NCI-H82 treated with DMSO at 0.1 percent for 48 hours (cell line): ENCODE measurements around the gene SEC31B.
A peak's percentile ranks its signal among the peaks of the same experiment; 100 is the strongest.

Experiments used
- DNase-seq: peaks from one replicate; lab custom pipeline; 2025; ENCODE audit not compliant: unreplicated experiment; lab: John Stamatoyannopoulos, UW

SEC31B gene

DNA sequence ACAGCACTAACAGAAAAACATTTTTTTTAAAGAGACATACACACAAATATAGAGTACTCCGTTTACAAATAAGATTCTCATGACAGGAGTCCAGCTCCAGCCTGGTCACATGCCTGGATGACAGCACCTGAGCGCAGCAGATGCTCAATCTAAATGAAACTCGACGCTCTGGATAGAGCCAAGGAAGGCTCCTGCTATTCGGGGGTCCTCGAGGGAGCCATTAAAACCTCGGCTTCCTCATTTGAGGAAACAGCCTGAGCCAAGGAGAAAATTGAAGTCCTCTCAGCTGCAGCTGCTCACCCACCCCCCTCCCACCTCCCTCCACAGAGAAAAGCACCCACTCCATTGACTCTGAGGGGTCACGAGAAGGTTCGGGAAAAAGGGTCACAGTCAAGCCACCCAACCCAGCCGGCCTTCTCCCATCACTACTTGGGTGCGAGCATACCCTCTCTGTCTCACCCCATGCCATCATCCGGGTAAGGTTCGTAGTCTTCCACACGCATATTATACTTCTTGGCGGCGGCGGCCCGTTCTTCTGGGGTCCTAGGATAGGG is 9.3 kb upstream of the SEC31B start:
- DNase-seq, result no peak

DNA sequence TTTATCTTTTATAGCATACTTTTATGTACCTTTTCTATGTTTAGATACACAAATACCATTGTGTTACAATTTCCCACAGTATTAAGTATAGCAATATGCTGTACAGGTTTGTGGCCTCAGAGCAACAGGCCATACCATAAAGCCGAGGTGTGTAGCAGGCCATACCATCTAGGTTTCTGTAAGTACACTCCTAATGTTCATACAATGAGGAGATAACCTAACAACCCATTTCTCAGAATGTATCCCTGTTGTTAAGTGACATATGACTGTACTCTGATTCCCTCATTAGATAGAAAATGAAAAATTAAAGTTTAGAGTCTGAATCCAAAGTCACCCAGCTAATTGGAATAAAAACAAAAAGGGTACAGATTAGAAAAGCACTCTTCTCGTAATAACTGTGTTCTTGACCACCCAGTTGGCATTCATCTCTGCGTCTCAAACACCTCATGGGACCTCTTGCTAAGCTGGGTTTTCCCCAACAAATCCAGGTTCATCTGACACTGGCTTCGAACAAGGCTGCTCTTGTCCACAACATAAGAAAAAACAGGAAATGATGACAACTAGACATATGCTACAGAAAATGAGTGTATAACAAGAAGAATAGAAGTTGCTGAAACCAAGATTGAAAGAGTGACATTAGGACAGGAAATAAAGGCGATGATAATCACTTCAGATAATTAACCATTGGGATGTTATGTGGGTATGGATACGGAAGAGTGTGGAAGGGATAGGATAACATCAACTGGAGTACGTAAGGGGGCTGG is 8.6 kb upstream of the SEC31B start:
- no peak for DNase-seq

DNA sequence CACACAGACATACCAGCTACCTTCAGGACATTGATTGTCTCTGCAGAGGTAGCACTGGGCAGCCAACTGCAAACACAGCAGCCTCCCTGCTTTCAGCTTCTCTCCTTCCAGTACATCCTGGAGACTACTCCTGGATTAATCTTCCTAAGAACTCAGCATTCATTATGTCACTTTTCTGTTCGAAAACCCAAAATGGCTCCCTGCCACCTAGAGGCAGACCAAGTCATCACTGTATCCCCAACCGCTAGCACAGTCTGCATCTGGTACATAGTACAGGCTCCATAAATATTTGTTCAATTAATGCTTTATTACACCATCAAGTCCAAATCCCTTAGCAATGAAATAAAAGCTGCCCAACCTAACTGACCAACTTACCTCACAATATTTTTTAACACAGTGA is 5.0 kb upstream of the SEC31B start:
- no peak for DNase-seq

DNA sequence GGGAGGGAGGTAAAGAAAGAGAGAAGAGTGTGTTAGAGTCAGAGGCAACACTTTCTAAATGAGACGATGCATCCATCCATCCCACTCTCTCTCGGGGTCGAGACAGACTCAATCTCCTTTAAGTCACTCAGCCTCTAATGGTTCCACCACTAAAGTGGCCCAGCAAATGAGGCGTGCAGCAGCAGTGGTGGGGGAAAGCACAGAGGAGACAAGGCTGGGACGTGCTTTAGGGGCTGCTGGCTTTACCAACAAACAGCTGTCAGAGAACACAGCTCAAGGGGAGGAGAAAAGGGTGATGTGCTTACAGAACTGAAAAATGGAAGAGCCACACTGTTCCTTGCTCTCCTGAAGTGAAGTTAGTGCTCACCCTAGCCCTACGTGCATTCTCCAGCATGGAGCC is 4.5 kb upstream of the SEC31B start:
- DNase-seq, result no peak

DNA sequence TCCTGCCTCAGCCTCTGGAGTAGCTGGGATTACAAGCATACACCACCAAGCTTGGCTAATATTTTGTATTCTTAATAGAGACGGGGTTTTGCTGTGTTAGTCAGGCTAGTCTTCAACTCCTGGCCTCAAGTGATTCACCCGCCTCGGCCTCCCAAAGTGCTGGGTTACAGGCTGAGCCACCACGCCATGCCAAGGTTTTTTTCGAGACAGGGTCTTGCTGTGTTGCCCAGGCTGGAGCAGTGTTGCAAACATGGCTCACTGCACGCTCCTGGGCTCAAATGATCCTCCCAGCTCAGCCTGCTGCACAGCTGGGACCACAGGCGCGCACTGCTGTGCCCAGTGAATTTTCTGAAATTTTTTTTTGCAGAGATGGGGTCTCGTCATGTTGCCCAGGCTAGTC is 3.3 kb upstream of the SEC31B start:
- DNase-seq, result no peak

DNA sequence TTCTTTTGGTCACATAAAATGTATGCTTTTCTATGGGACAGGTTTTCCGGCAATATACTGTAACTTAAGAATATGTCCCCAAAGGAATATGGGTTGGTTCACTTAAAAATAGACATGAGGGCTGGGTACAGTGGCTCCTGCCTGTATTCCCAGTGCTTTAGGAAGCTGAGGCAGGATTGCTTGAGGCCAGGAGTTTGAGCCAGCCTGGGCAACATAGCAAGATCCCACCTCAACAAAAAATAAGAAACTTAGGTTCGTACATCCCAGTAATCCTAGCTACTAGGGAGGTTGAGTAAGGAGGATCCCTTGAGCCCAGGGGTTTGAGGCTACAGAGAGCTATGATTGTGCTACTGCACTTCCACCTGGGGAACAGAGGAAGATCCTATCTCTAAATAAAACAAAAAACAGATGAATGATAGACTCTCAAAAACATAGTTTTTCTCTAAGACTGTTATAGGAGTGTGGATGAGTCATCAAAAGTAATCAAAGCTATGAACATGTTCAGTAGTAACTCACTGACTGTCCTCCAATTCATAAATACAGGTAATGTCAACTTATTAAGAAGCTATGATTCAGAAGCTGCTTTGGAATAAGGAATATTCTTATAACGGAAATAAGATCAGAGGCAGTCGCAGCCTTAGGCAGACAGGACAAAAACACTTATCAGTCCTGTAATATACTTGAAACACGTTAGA is 2.6 kb upstream of the SEC31B start:
- no peak for DNase-seq

DNA sequence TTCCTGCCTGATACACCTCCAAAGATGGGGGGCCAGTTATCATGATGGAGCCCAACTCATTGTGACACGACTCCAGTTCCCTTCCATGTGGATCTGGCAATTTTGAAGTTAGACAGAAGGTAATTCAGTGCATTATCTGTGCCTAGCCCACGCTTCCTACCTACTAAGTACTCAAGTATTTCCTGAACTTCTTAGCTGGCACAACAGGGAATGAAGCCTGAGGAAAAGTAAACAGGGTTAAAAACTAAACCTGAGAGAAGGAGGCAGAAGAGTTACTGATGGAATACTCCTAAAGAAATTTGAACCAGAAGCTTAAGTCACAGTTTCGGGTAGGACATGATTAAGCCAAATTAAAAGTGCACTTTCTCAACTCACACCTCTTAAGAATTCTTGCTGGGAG is 1.1 kb upstream of the SEC31B start:
- DNase-seq, result no peak

DNA sequence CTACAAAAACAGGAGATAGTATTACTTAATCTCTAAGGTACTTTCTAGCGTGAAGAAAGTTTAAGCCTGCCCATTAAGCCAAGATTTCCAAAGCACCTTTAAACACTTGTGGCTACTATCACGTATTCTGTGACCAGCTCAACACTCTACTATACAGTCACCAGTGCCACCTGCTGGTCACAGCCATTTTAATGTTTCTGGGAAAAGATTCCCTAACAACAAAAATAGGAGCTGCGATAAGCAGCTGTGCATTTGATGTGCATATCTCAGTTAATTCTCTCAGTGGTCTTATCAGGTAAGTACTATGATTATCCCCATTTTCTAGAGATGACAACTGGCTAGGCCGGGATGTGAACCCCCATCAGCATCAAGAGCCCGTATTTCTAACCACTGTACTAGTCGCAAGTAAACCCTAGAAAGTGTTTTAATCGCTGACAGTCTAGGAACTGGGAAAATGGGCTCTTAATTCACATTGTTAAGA is 860 bp downstream of the SEC31B start:
- peak; percentile 54 for DNase-seq

DNA sequence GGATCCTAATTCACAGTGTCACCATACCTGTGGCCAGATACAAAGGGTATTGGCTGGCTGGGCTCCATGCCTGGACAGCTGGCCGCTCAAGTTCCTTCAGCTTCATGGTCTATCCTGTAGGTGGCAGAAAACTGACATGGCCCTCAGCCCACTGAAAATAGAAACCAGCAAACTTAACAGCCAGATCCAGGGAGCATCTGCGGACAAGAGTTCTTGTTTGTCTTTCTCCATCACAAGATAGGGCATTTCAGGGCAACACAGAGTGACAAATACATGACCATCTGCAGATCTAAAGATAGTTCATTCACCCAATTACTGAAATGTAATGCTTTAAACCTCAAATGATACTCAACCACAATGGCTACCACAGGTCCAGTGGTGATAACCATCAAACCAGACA is 2.8 kb downstream of the SEC31B start:
- peak; percentile 19 for DNase-seq

DNA sequence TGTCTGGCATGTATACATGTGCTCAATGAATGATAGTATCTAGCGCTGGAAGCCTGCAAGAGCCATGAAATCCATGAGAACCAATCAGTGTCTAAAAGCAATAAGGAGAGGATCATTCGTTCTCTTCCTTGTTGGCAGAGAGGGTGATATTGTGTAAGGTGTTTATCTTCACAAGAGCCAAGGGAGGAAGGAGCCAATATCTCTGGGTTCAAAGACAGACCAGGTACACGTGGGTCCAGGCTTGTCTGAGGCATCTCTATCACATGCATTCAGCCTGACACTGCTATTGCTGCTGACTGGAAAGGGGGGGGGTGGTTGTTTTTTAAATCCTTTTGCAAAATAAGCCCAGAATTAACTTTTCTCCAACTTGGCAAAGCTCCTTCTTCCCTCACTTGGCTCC is 4.0 kb downstream of the SEC31B start:
- no peak for DNase-seq

DNA sequence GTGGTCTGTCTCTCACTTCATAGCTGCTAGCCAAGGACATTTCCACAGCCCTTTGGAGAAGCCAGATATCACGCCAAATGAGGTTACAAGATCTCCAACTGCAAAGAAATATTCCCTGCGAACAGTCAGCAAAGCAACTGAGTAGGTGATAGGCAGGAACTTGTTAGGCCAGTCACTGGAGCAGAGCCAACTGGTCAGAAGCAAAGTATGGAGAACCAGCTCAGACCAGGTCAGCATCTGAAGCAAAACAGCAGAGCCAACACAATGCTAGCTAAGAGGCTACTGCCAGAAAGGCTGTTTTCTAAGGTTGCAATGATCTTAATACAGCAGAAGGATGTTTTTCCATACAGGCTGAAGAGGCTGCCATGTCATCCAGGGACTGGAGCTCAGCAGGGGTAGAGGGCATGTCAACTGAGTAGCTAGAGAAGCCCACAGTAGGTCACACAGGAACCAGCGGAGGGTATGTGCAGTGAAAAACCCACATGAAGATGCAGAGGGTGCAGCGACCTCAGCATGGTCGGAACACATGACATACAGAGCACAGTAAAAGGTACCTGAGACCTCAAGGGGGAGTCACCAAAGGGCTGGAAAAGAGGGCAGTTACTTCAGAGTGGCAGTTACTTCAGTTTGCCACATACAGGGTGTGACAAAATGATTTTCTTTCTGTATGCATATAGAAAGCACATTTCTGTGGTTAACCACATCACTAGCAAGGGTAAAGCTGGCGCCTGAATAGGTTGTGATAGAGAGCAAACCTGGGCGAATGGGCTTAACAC is 8.9 kb downstream of the SEC31B start:
- DNase-seq, result no peak

DNA sequence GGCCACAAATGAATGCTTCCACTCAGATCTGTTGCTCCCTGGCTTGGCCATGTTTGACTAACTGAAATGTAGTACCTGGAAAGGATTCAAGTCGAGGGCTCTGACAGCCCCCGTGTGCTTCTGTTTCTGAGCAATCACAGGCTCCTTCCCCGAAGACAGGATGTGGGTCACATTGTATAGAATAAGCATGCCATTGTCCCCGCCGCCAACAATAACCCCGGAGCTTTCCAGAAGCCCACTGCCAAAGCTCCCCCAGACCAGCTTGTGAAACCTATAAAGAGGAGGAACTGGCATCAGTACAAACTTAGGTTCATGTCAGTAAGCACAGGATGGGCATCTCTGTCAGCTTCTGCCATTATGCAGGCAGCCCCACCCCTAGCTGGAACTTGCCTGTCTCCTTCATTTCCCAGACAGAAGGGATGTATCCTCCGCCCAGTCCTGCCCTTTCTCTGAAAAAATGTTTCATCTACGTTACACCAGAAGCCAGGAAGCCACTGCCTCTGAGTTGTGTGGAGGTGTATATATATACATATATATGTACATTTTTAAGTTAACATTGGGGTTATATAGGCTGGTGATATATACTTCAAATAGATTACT is 10.3 kb downstream of the SEC31B start:
- no peak for DNase-seq

DNA sequence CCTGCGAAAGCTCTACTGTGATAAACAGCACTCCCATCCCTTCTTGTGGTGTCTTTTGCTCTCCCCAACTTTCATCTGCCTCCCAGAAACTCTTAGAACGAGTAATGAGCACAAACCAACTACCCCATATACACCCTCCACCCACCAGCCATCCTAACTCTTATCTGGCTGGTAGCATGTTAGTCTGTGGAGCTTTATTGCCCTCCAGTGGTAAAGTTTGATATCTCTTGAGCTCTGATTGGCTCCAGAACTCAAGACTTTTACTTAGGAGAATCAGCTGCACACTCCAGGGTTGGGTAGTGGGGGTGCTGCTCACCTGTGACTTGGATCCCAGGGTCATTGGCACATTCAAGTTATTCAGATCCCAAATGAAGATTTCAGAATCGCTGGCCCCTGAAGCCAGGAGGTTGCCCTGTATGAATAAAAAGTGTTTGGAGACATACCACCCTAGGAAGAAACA is 10.9 kb downstream of the SEC31B start:
- peak; percentile 23 for DNase-seq

DNA sequence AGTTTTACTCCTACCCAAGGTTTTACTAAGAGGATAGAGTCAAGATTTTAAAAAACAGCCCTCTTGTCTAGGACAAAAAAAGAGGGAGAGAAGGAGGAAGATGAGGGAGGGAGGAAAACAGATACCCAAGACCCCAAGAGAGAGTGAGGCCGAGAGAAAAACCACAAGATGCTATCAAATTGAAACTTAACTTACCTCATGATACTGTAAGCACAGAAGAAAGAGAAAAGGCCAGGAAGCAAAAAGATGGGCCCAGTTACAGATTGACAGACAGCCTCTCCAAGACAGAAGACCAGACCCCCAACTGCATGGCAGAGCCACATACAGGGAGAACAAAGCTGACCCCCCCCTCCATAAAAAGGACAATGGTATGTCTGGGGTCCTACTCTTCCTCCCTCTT is 11.4 kb downstream of the SEC31B start:
- DNase-seq, result no peak

DNA sequence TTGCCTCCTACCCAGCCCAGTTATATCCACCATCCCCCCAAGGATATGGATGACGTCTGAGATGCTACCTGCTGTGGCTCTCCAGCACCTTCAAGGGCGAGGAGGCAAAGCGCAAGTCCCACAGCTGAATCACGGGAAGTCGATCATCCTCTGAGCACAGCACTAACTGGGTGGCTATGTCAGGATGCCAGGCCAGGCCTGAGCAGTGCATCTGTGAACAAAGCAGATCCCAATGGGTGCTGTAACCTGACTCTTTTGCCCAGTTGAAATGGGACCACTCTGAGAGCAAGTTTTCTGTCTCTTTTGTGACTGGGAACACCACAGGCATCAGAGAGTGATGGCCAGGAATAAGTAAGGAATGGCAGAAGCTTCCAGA is 12.3 kb downstream of the SEC31B start:
- no peak for DNase-seq

DNA sequence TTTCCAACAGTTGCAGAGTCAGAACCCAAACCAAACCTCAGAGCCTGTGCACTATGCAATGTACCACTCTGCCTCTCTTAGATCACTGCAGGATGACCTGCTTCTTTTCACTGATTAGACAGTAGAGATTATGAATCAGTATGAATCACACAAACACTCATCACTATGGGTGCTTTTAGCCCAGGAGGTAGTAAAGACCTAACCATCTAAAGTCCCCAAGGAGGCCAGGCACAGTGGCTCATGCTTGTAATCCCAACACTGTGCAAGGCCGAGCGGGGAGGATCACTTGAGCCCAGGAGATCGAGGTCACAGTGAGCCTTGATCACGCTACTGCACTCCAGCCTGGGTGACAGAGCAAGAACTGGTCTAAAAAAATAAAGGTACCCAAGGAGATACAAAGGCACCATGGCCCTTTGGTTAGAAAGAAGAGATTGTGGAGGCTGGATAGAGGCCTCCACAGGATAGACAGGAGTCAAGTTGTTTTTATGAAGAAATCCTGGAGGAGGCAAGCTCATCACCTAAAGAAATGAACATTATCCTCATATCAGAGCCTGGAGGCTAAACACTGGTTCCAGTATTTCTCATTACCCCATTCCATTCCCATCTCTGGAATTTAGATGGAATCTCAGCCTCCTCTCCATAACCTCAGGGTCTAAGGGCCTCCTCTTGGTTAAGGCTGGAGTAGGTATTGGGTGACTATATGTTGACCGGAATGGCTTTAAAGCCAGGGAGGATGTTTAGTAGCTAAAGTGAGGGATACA is 12.9 kb downstream of the SEC31B start:
- DNase-seq, result no peak

DNA sequence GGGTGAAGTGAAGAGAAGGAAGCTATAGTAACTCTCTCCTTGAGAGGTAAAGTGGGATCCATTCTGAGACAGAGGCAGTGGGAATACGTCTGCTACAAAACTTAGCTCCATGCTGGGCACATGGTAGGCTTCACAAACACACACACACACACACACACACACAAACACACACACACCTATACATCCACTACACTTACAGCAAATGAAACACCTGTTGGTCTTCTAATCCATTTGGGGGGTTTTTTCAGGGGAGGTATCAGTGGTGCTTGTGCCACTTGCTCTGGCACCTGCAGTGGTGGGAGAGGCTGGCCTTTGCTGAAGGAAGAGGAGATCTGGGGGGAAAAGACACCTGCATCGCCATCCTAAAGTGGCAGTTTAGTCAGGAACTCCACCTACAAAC is 14.5 kb downstream of the SEC31B start:
- DNase-seq, result no peak

DNA sequence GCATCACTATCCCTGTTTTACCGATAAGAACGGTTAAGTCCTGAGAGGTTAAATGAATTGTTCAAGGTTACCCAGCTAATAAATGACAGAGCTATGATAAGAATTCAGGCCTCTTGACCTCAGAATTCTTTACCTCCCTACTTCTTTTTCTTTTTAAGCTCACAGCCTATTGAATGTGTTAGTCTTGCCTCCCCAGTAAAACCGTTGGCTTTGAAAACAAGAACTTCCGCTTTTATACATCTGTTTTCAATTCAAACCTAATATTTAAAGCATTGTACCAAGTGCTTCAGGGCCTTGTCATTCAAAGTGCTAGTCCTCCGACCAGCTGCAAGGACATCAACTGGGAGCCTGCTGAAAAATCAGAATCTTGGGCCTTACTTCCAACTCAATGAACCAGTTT is 15.6 kb downstream of the SEC31B start:
- no peak for DNase-seq

DNA sequence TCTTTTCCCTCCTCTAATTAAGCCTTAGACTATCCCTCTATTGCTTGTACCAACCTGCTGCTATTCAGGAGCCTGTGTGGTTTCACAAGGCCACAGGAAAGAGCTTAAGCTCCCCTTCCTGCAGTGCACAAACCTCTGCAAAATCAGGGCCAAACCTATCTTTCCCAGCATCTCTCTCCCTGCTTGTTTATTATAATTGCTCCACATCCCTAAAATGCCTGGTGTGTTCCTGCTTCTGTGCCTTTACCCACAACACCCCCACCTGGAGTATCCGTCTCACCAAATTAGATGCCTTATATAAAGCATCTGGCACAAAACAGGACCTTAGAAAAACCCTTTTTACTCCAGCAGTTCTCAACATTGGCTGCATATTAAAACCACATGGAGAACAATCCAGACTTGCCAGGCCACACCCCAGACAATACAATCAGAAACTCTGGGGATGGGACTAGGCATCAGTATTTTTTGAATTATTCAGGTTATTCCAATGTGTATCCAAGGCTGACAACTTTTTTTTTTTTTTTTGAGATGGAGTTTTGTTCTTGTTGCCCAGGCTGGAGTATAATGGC is 16.7 kb downstream of the SEC31B start:
- no peak for DNase-seq

DNA sequence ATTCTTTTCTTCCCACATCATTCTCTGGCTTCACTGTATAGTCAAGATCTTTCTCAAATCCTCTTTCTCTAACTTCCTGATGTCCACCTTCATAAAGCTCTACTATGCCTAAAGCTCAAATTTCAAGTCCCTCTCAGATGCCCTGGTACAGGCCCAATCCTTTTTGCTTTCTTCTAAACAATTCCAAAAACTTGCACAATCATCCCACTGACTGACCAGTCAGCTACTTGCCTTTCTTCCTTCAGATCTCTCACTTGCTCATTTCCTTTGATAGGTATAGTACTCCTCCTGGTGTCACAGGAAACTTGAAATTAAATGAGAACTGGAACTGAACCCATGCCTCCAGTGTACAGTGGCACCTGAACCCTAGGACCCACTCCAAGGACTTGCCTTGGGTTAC is 18.2 kb downstream of the SEC31B start:
- no peak for DNase-seq
